Measurements from ENCODE around the gene ITGB3. TPM values are rescaled to one million over a fixed set of nuclear protein-coding genes. Genes with fewer than 3 reads are reported as not detected.

The ITGB3 gene
- polyA plus RNA-seq, 3 donors, result 16.5 to 24.1 (median 22.9) TPM

DNA sequence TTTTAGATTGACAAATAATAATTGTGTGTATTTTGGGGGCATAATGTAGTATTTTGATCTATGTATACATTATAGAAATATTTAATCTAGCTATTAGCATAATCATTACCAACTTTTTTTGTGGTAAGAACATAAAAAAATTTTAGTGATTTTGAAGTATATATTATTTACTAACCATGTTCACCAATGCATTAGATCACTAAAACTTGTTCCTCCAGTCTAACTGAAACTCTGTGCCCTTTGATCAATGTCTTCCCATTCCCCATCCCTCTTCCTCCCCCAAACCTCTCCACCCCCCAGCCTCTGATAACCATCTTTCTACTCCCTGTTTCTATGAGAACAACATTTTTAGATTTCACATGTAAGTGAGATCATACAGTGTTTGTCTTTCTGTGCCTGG, 78.7 kb downstream of the ITGB3 start:
- no peak for DNase-seq

DNA sequence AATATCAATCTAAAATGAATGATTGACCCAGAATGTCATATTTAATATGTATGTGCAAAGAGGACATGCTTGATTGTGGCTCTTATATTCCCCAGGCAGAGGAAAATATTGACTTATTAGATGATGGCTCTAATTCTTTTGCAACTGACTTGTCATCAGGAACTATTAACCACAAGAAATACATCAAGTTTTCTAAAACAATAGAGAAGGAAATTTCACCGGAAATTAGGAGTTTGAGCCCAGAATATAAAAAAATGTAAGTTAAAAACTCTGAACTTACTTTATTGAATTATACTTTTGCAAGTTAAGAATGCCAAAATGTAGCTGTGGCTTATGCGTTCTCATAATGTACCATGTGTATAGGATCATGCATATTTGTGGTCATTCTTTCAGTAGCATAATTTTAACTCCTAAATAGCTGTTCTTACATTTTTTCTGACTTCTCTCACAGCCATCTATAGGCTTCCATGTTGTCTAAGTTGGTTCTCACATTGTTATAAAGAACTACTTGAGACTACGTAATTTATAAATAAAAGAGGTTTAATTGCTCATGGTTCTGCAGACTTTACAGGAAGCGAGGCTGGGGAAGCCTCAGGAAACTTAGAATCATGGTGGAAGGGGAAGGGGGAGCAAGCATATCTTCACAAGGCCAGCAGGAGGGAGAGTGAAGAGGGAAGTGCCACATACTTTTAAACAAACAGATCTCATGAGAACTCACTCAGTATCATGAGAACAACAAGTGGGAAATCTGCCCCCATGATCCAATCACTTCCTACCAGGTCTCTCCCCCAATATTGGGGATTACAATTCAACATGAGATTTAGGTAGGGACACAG, 81.7 kb downstream of the ITGB3 start:
- DNase-seq, result no peak

GRCh38 chr17:47338026-47338425, 84.4 kb downstream of the ITGB3 start:
- DNase-seq, result no peak

GRCh38 chr17:47352848-47353247, 99.2 kb downstream of the ITGB3 start:
- DNase-seq, result no peak

DNA sequence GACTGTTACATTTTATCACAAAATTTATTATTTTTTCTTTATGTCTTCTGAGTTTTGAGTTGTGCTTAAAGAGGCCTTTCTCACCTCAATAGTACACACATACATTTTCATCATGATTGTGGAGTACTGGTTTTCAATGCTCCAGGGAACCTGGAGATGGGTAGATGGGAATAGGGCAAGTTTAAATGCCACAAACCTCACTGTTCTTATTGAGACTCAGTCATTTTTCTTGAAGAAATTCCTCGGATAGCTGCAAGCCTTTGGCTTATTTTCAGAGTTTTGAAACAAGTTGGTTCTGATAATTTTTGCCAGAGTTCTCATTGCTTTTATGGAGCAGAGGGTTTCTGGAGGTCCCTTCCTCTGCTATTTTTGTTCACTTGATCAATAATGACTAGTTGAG, 105.0 kb downstream of the ITGB3 start:
- no peak for DNase-seq

Other genes with a start within 250 kb of the ITGB3 start
- gene CDC27, start 64.5 kb upstream of the ITGB3 start, polyA plus RNA-seq (ENCODE audit: insufficient read length in 3 of 3), result 10 to 100 TPM; 48.1 to 60.8 (median 52.3) TPM
- 1 to 10 TPM; 3.6 to 3.9 (median 3.9) TPM for gene MYL4, start 44.5 kb upstream of the ITGB3 start, polyA plus RNA-seq (ENCODE audit: insufficient read length in 3 of 3)
- 10 to 100 TPM in 2 of 3 donors, 1 to 10 TPM in 1; 4.2 to 14.3 (median 12.3) TPM for gene EFCAB13, start 70.1 kb downstream of the ITGB3 start, polyA plus RNA-seq (ENCODE audit: insufficient read length in 3 of 3)